Thymus (tissue), 11 donors: ENCODE measurements around the gene MAP2K6. TPM values are rescaled to one million over a fixed set of nuclear protein-coding genes. Genes with fewer than 3 reads are reported as not detected.

Experiments used
- DNase-seq, 9 donors: peaks; one replicate each; pipeline ENCODE4 v3.0.0-alpha.2; 2013; ENCODE audit warnings: low spot score in 9 of 9, low read depth in 6 of 9, missing footprints in 1 of 9
- H3K27ac ChIP-seq, 2 donors: one replicate each; pipeline ENCODE4 v1.5.1; 2013; ENCODE audit warnings: control low read depth in 1 of 2, low read depth in 1 of 2, low read length in 1 of 2, mild to moderate bottlenecking in 1 of 2, moderate library complexity in 1 of 2
- H3K27me3 ChIP-seq, 2 donors: one replicate each; pipeline ENCODE4 v1.5.1; 2013; ENCODE audit warnings: low read length in 1 of 2; ENCODE audit not compliant: control insufficient read depth in 2 of 2, insufficient read depth in 1 of 2
- H3K36me3 ChIP-seq, 2 donors: one replicate each; pipeline ENCODE4 v1.5.1; 2013; ENCODE audit warnings: low read length in 1 of 2, mild to moderate bottlenecking in 1 of 2, moderate library complexity in 1 of 2; ENCODE audit not compliant: control insufficient read depth in 2 of 2, insufficient read depth in 2 of 2
- H3K4me1 ChIP-seq, 2 donors: one replicate each; pipeline ENCODE4 v1.5.1; 2013; ENCODE audit warnings: low read length in 2 of 2; ENCODE audit not compliant: control insufficient read depth in 2 of 2, insufficient read depth in 2 of 2
- H3K4me3 ChIP-seq, 2 donors: one replicate each; pipeline ENCODE4 v1.5.1; 2013; ENCODE audit warnings: low read length in 2 of 2, control low read depth in 1 of 2, mild to moderate bottlenecking in 1 of 2
- H3K9me3 ChIP-seq, 2 donors: one replicate each; pipeline ENCODE4 v1.5.1; 2013; ENCODE audit warnings: low read length in 1 of 2, mild to moderate bottlenecking in 1 of 2; ENCODE audit not compliant: control insufficient read depth in 2 of 2, insufficient read depth in 1 of 2
- WGBS: extraction: QIAGEN DNeasy Blood & Tissue Kit; methylation state at CpG from one replicate; pipeline ENCODE4 v1.1.7; 2013; 5-methylcytosine and 5-hydroxymethylcytosine counted together
- polyA plus RNA-seq: library from polyadenylated mRNA; stranded (reverse); fragments of 200-250 nt; gene quantifications from one replicate; pipeline ENCODE4 v1.2.3, GENCODE V29; 2013
- total RNA-seq: library from RNA; stranded (reverse); fragments of 120-200 nt; gene quantifications from one replicate; pipeline ENCODE4 v1.2.4, GENCODE V29; 2013
- donor health status: healthy.

Gene MAP2K6
- total and polyA plus RNA-seq, 2 donors = 11.2 to 18.5 TPM

DNA sequence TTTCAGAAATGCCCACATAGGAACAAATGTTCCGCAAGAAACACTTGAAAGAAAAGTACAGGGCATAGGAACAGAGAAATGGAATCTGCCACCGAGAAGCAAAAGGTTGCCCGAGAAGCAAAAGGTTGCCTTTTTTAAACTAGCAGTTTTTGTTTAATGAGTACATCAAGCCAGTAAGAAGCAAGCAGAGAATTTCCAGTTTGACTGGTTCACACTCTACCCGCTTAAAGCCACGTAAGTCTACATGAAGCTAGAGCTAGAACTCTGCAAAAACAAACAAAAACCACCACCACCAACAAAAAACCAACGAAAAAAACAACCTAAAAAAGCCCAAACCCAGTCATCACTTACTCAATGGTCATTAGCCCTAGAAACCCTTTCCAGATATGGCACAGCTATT is 144.3 kb downstream of the MAP2K6 start:
- no peaks in the 10 kb centered on the region for H3K27me3 ChIP-seq
- no peaks in the 10 kb centered on the region for H3K36me3 ChIP-seq
- WGBS = 98% methylated on average over 6 of the region's 6 CpGs
- DNase-seq = no peak
- H3K4me1 ChIP-seq = no peaks in the 10 kb centered on the region
- H3K27ac ChIP-seq = no peak overlapping the region
- H3K9me3 ChIP-seq = no peaks in the 10 kb centered on the region
- no peak overlapping the region for H3K4me3 ChIP-seq

DNA sequence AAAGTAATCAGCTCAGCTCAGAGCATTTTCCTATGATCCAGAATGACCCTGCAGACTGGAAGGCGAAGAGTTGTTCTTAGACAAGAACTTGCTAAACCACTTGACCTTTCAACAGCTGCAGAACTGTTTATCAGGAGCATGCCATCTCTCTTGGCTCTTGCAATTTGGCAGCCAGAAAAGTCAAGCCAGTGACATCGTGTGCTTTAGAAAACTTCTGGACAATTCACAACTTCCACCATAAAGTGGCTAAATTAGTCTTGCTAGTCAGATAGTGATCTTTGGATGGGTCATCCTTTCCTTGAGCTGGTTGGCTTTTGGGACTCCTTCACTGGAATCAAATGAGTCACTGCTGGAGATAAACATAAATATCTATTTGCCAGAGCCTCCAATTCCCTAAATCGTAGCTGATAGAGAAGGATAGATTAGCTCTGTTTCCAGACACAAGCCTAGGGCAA is 146.5 kb downstream of the MAP2K6 start:
- Histone ChIP-seq H3K27ac (no peak overlapping the region), H3K4me3 (no peak overlapping the region), H3K36me3 (no peaks in the 10 kb centered on the region), H3K27me3 (no peaks in the 10 kb centered on the region), H3K9me3 (no peaks in the 10 kb centered on the region), H3K4me1 (no peaks in the 10 kb centered on the region)
- no peak for DNase-seq
- 94% methylated on average over 3 of the region's 3 CpGs for WGBS

DNA sequence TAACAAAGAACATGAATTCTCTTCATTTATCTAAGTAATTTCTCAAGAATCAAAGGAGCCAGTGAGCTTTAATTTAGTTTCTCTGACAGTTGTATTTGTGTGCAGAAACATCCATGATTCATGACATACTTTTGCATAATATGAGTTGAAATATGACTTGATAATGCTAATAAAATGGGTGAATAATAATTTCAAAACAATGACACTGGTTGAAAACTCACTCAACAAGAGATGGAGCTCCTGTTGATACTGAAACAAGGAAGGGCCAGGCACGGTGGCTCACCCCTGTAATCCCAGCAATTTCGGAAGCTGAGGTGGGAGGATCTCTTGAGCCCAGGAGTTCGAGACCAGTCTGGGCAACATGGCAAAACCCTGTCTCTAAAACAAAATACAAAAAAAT is 147.0 kb downstream of the MAP2K6 start:
- WGBS = 96% methylated on average over 3 of the region's 3 CpGs
- Histone ChIP-seq H3K27me3 (no peaks in the 10 kb centered on the region), H3K9me3 (no peaks in the 10 kb centered on the region), H3K4me3 (no peak overlapping the region), H3K4me1 (no peaks in the 10 kb centered on the region), H3K36me3 (no peaks in the 10 kb centered on the region), H3K27ac (no peak overlapping the region)
- DNase-seq = no peak

DNA sequence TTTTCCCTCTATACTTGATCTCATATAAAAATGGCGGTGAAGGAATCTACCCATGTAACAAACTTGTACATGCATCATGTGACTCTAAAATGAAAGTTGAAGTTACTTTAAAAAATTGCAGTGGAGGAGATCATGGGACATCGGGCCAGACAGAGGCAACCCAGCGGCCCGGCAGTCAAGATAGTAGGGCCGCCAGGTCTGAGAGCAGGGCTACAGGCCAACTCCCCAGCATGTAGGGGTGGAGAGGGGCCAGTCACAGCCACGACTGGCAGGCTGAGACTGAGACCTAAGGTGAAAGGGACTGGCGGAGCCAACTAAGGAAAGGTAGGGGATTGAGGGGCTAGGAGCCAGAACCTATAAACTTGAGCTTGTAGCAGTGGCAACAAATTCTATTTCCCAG is 150.9 kb downstream of the MAP2K6 start:
- WGBS = 97% methylated on average over 7 of the region's 7 CpGs
- H3K36me3 ChIP-seq = no peaks in the 10 kb centered on the region
- no peak for DNase-seq
- no peaks in the 10 kb centered on the region for H3K9me3 ChIP-seq
- H3K27me3 ChIP-seq = no peaks in the 10 kb centered on the region
- no peak overlapping the region for H3K27ac ChIP-seq
- H3K4me1 ChIP-seq = no peaks in the 10 kb centered on the region
- no peak overlapping the region for H3K4me3 ChIP-seq

DNA sequence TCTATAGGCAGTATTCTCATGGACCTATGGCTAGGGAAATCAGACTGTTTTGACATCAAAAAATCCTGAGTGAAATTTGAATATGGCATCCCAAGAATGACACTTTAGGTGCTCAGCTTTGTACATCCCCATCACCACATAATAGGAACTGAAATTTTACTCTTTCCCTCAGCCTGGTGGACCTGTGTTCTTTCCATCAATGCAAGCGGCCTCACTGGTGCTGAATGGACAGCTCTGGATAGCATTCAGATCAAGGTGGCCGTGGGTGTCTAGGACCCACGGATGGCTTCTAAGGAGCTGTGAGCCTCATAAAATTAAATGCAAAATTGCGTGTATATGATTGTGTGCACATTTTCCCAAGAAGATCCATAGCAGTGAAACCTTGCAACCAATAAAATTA is 152.6 kb downstream of the MAP2K6 start:
- no peaks in the 10 kb centered on the region for H3K27me3 ChIP-seq
- H3K4me1 ChIP-seq = no peaks in the 10 kb centered on the region
- WGBS = 93% methylated on average over 4 of the region's 4 CpGs
- no peak overlapping the region for H3K4me3 ChIP-seq
- no peaks in the 10 kb centered on the region for H3K36me3 ChIP-seq
- H3K27ac ChIP-seq = no peak overlapping the region
- no peaks in the 10 kb centered on the region for H3K9me3 ChIP-seq
- no peak for DNase-seq

DNA sequence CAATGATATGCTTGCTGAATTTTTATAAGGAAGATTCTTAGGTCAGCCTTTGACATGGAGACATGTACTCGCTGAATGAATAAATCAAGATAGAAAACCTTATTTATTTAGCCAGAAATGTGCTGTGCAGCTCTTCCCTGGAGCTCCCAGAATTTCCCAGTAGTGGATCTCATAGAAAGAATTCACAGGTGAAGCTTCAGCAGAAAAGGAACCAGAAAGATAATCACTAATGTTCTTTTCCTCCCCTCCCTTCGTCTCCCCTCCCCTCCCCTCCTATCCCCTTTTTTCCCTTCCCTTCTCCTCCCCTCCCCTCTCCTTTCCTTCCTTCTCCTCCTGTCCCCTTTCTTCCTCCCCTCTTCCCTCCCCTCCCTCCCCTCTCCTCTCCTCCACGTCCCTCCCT is 158.2 kb downstream of the MAP2K6 start:
- 94% methylated on average over 3 of the region's 3 CpGs for WGBS
- Histone ChIP-seq H3K36me3 (no peaks in the 10 kb centered on the region), H3K4me1 (peaks cover 3 to 4% of the 10 kb centered on the region in 2 donors), H3K27me3 (no peaks in the 10 kb centered on the region), H3K9me3 (no peaks in the 10 kb centered on the region), H3K4me3 (no peak overlapping the region), H3K27ac (no peak overlapping the region)
- DNase-seq = no peak

DNA sequence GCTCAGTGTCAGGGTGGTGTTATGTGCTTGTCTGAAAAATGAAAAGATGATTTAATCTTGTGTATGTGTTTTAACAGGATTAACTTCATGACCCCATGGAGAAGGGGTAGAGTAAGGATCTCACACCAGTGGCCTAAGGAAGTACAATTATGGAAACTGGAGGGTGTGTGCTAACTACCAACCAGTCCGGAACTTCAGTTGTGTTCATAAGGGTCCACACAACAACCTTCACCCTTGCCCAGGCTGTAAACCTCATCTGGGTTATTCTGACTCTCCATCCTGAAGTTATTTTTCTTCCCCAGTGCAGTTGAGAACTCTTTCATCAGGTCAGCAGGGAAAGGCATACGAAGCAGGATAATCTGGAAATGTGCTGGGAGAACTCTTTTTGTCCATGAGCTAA is 158.9 kb downstream of the MAP2K6 start:
- peaks cover 3 to 4% of the 10 kb centered on the region in 2 donors for H3K4me1 ChIP-seq
- H3K27ac ChIP-seq = no peak overlapping the region
- no peaks in the 10 kb centered on the region for H3K36me3 ChIP-seq
- H3K27me3 ChIP-seq = no peaks in the 10 kb centered on the region
- WGBS = 97% methylated on average over 2 of the region's 2 CpGs
- DNase-seq = no peak
- H3K4me3 ChIP-seq = no peak overlapping the region
- H3K9me3 ChIP-seq = no peaks in the 10 kb centered on the region

DNA sequence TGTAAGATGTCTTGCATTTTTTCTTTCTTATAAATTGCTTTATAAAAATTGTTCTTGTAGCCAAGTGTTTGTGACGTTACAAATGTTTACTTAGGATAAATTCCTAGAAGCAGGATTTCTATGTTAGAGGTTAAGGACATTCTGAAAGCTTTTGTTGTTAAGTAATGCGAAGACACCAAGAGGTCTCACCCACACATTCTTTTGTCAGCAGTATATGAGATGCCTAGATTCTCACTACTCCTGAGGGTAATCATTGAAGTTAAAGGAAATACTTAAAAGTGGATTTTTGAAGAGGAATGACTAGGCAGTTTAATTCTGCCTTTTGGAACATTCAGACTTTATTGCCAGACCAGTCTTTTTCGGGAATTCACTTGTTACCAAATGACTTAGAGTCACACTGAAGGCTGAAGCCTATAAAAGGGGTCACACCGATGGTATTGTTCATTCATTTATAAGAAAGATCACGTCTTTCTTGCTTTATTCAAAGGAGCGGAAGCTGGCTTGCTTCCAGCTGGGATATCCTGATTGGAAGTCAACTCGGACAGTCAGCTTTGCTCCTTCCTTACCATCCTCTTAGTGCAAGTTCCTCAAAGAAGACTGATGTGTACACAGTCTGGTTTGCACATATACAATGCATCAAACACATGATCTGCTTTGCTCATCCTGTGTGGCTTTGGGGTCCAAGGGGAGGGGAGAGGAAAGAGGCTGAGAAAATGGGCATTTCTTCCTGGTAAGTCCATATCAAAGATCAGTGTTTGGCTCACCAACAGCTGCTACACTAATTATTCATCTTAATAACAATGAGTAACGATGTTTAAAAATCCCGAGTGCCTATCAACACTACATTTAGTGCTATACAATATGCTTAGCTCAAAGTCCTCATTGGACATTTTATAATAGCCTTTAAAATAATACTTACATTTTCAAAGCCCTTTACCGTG is 160.0 kb downstream of the MAP2K6 start:
- peaks cover 4 to 6% of the 10 kb centered on the region in 2 donors for H3K4me1 ChIP-seq
- H3K9me3 ChIP-seq = no peaks in the 10 kb centered on the region
- H3K27me3 ChIP-seq = no peaks in the 10 kb centered on the region
- WGBS = 94% methylated on average over 10 of the region's 10 CpGs
- H3K36me3 ChIP-seq = no peaks in the 10 kb centered on the region
- DNase-seq = no peak
- H3K27ac ChIP-seq = no peak overlapping the region
- H3K4me3 ChIP-seq = no peak overlapping the region

DNA sequence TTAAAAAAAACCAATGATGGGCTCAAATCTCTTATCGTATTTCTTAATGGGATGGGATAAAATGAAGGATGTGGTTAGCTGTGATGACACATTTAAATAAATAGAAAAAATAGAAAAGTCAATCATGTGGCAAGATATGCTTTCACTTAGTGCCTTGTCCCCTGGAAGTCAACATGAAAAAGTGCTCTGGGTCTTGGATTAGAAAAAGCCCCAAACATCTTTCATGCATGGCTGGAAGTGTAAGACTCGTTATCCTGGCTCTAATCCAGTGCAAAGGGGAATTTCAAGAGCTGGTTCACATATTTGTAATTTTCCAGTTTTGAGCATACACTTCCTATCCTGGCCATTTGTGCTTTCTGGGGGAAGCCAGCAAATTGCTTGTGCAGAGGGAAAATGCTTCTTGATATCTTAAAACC is 160.9 kb downstream of the MAP2K6 start:
- DNase-seq = peak in 3 of 9 donors; percentile 9 to 43 (median 9)
- WGBS = 58% methylated on average over 2 of the region's 2 CpGs
- Histone ChIP-seq H3K27ac (no peak overlapping the region), H3K27me3 (no peaks in the 10 kb centered on the region), H3K36me3 (no peaks in the 10 kb centered on the region), H3K4me1 (peaks cover 4 to 10% of the 10 kb centered on the region in 2 donors), H3K9me3 (no peaks in the 10 kb centered on the region), H3K4me3 (no peak overlapping the region)
